Neural cell (in vitro differentiated cells): ENCODE measurements around the gene CLOCK. TPM values are rescaled to one million over a fixed set of nuclear protein-coding genes. Genes with fewer than 3 reads are reported as not detected.

Experiments
- H2AFZ ChIP-seq: fragments of 200-600, 300-800 bp; sonication (generic), shearing (Covaris generic); 2 replicates; pipeline ENCODE4 v1.6.0; 2014; ENCODE audit warnings: low read depth, mild to moderate bottlenecking, antibody characterized with exemption, low read length, moderate library complexity
- H3F3A ChIP-seq: fragments of 200-600 bp; shearing (Covaris generic); 2 replicates; pipeline ENCODE4 v1.6.1; 2016; ENCODE audit warnings: mild to moderate bottlenecking, moderate library complexity, mixed read lengths, antibody characterized with exemption, low read length; ENCODE audit not compliant: insufficient read depth, poor library complexity, severe bottlenecking
- H3K27ac ChIP-seq: fragments of 200-600, 300-800 bp; sonication (generic), shearing (Covaris generic); 2 replicates; pipeline ENCODE4 v1.5.1; 2014; ENCODE audit warnings: mild to moderate bottlenecking, low read length, moderate library complexity
- H3K27me3 ChIP-seq: fragments of 300-800, 200-600 bp; sonication (generic), shearing (Covaris generic); 2 replicates; pipeline ENCODE4 v1.6.0; 2014; ENCODE audit warnings: mild to moderate bottlenecking, low read depth, low read length, moderate library complexity; ENCODE audit not compliant: insufficient read depth
- H3K36me3 ChIP-seq: fragments of 300-800, 200-600 bp; sonication (generic), shearing (Covaris generic); 2 replicates; pipeline ENCODE4 v1.5.1; 2014; ENCODE audit warnings: mild to moderate bottlenecking, antibody characterized with exemption, low read length, moderate library complexity; ENCODE audit not compliant: insufficient read depth
- H3K4me2 ChIP-seq: fragments of 300-800, 200-600 bp; sonication (generic), shearing (Covaris generic); 2 replicates; pipeline ENCODE4 v1.6.0; 2014; ENCODE audit warnings: mild to moderate bottlenecking, low read length
- H3K4me3 ChIP-seq: fragments of 300-800, 200-600 bp; sonication (generic), shearing (Covaris generic); 2 replicates; pipeline ENCODE4 v1.5.1; 2014; ENCODE audit warnings: mild to moderate bottlenecking, low read length, moderate library complexity
- H3K79me2 ChIP-seq: fragments of 200-600 bp; shearing (Covaris generic); replicated peaks from 2 replicates; pipeline ENCODE4 v1.6.0; 2014; ENCODE audit warnings: mild to moderate bottlenecking, low read length, moderate library complexity; ENCODE audit not compliant: insufficient read depth
- H3K9ac ChIP-seq: fragments of 300-800, 200-600 bp; sonication (generic), shearing (Covaris generic); 2 replicates; pipeline ENCODE4 v1.6.1; 2016; ENCODE audit warnings: mild to moderate bottlenecking, low read length, mixed read lengths
- H3K9me2 ChIP-seq: fragments of 200-600 bp; shearing (Covaris generic); 2 replicates; pipeline ENCODE4 v1.6.1; 2016; ENCODE audit warnings: mild to moderate bottlenecking, low read length, mixed read lengths; ENCODE audit not compliant: insufficient read depth
- H3K9me3 ChIP-seq: fragments of 200-600, 300-800 bp; sonication (generic), shearing (Covaris generic); 2 replicates; pipeline ENCODE4 v1.6.1; 2016; ENCODE audit warnings: mild to moderate bottlenecking, mixed run types, low read length, moderate library complexity, mixed read lengths
- H4K20me1 ChIP-seq: fragments of 200-600 bp; shearing (Covaris generic); 2 replicates; pipeline ENCODE4 v1.6.1; 2016; ENCODE audit warnings: mild to moderate bottlenecking, mixed run types; ENCODE audit not compliant: insufficient read depth
- CTCF ChIP-seq: fragments of 450-650 bp; IDR thresholded peaks from 2 replicates; pipeline ENCODE4 v1.5.1; 2014; ENCODE audit warnings: antibody characterized with exemption, mild to moderate bottlenecking, moderate library complexity; ENCODE audit not compliant: poor library complexity, severe bottlenecking
- EP300 ChIP-seq: fragments of 450-650 bp; conservative IDR thresholded peaks from 2 replicates; pipeline ENCODE4 v1.6.1; 2014; ENCODE audit warnings: antibody characterized with exemption, mild to moderate bottlenecking, moderate library complexity; ENCODE audit not compliant: poor library complexity, severe bottlenecking
- EZH2 ChIP-seq: fragments of 200-600, 300-800 bp; shearing (Covaris generic), sonication (generic); IDR thresholded peaks from 2 replicates; pipeline ENCODE4 v1.6.1; 2014; ENCODE audit warnings: antibody characterized with exemption, low read length, borderline replicate concordance, mild to moderate bottlenecking; ENCODE audit not compliant: insufficient read depth, poor library complexity, severe bottlenecking
- MXI1 ChIP-seq: fragments of 450-650 bp; conservative IDR thresholded peaks from 2 replicates; pipeline ENCODE4 v1.6.1; 2014; ENCODE audit warnings: antibody characterized with exemption, mild to moderate bottlenecking; ENCODE audit not compliant: poor library complexity, severe bottlenecking
- POLR2AphosphoS5 ChIP-seq: IDR thresholded peaks from 2 replicates; pipeline ENCODE4 v1.6.1; 2012
- RAD21 ChIP-seq: fragments of 450-650 bp; conservative IDR thresholded peaks from 2 replicates; pipeline ENCODE4 v1.6.1; 2014; ENCODE audit warnings: antibody characterized with exemption, mild to moderate bottlenecking, moderate library complexity
- REST ChIP-seq: IDR thresholded peaks from 2 replicates; pipeline ENCODE4 v1.6.1; 2012; ENCODE audit warnings: borderline replicate concordance
- SMC3 ChIP-seq: fragments of 450-650 bp; conservative IDR thresholded peaks from 2 replicates; pipeline ENCODE4 v1.6.1; 2014; ENCODE audit warnings: antibody characterized with exemption, mild to moderate bottlenecking, moderate library complexity; ENCODE audit not compliant: poor library complexity
- TAF1 ChIP-seq: IDR thresholded peaks from 2 replicates; pipeline ENCODE4 v1.6.1; 2012; ENCODE audit warnings: low read depth
- polyA plus RNA-seq: library from polyadenylated mRNA; depleted of rRNA; stranded (reverse); fragments of >200 nt; gene quantifications from 2 replicates; pipeline ENCODE4 v1.2.3, GENCODE V29; 2014

The CLOCK gene
- polyA plus RNA-seq, 1 donor from 2014 or later: 8.7 TPM

- peaks cover 41% of the 10 kb centered on the region for H3K79me2 ChIP-seq
- H3K4me3 ChIP-seq: no peak overlapping the region
- TF ChIP-seq TAF1 (no peak), POLR2AphosphoS5 (no peak), RAD21 (no peak)
- H3K36me3 ChIP-seq: no peaks in the 10 kb centered on the region
- H2AFZ ChIP-seq: no peak overlapping the region
- no peaks in the 10 kb centered on the region for H3F3A ChIP-seq
- H4K20me1 ChIP-seq: no peaks in the 10 kb centered on the region
- no peaks in the 10 kb centered on the region for H3K27me3 ChIP-seq
- H3K9me3 ChIP-seq: peaks cover 4% of the 10 kb centered on the region
- H3K27ac ChIP-seq: no peak overlapping the region
- no peaks in the 10 kb centered on the region for H3K9me2 ChIP-seq
- H3K9ac ChIP-seq: no peak overlapping the region
- no peak overlapping the region for H3K4me2 ChIP-seq
Observed at GRCh38 chr4:55530167-55530566, 16.5 kb downstream of the CLOCK start.

GRCh38 chr4:55528491-55528890 is 18.2 kb downstream of the CLOCK start:
- peaks cover 39% of the 10 kb centered on the region for H3K79me2 ChIP-seq
- H3K9me3 ChIP-seq: no peaks in the 10 kb centered on the region
- H3K4me3 ChIP-seq: no peak overlapping the region
- no peaks in the 10 kb centered on the region for H4K20me1 ChIP-seq
- no peaks in the 10 kb centered on the region for H3K36me3 ChIP-seq
- H3K4me2 ChIP-seq: no peak overlapping the region
- no peak for TF ChIP-seq SMC3
- TF ChIP-seq TAF1: no peak
- TF ChIP-seq MXI1: no peak
- TF ChIP-seq CTCF: no peak
- TF ChIP-seq REST: no peak
- no peak for TF ChIP-seq POLR2AphosphoS5
- no peak for TF ChIP-seq EZH2
- TF ChIP-seq RAD21: no peak
- TF ChIP-seq EP300: no peak
- H3K9ac ChIP-seq: no peak overlapping the region
- no peaks in the 10 kb centered on the region for H3K9me2 ChIP-seq
- H2AFZ ChIP-seq: no peak overlapping the region
- H3K27me3 ChIP-seq: no peaks in the 10 kb centered on the region
- H3K27ac ChIP-seq: no peak overlapping the region
- no peaks in the 10 kb centered on the region for H3F3A ChIP-seq
